Measurements from ENCODE around the gene GCH1. TPM values are rescaled to one million over a fixed set of nuclear protein-coding genes. Genes with fewer than 3 reads are reported as not detected.

Gene GCH1
- polyA plus RNA-seq, 2 donors = 8.5 TPM

DNA sequence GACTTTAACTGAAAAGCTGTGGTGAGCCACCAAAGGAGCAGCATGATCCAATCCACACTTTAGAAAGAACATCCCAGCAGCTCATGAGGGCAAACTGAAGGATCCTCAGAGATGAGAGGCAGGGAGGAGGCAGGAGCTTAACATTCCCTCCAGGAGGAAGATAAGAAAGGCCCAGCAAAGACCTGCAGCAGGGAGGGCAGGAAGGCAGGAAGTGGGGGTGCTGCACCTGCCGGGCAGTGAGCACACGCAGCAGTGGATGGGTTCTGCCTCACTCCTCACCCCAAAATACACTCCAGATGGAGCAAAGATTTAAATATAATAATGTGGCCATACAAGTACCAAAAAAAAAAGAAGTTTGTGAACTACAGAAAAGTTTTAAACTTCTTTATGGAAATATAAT lies 48.4 kb downstream of the GCH1 start:
- H3K27ac ChIP-seq (ENCODE audit: low read depth in 2 of 2, low read length in 1 of 2) = no peak overlapping the region
- no peaks in the 10 kb centered on the region for H3K27me3 ChIP-seq (ENCODE audit: control insufficient read depth in 1 of 2, insufficient read depth in 2 of 2, low read length in 2 of 2)
- WGBS, 2 donors = 45 to 54% methylated on average over 2 of the region's 2 CpGs
- H3K4me3 ChIP-seq (ENCODE audit: low read depth in 1 of 2, low read length in 2 of 2) = no peak overlapping the region
- peaks cover 0 to 4% of the 10 kb centered on the region in 2 donors for H3K36me3 ChIP-seq (ENCODE audit: control insufficient read depth in 2 of 2, insufficient read depth in 2 of 2, low read length in 1 of 2)
- H3K4me1 ChIP-seq (ENCODE audit: control insufficient read depth in 2 of 2, insufficient read depth in 2 of 2, low read length in 1 of 2) = no peaks in the 10 kb centered on the region
- no peaks in the 10 kb centered on the region for H3K9me3 ChIP-seq (ENCODE audit: control insufficient read depth in 2 of 2, insufficient read depth in 1 of 2, low read depth in 1 of 2, low read length in 1 of 2)

DNA sequence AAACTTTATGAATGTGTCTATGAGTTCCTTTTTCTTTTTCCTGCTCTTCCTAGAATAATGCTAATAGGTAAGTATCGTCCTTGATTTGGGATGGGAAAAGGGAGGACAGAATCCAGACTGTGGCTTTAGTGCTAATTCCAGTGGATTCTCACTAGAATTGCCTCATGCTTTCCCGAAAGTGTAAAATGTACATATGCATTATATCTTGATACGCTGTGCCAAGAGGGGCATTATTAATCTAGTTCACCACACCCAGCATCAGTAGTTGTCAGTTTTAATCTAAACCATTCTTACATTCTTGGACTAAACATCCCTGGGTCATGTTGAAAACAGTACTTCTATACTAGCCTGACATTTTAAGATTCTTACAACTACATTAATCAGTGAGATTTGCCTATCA lies 49.3 kb downstream of the GCH1 start:
- Histone ChIP-seq H3K27ac (ENCODE audit: low read depth in 2 of 2, low read length in 1 of 2) (no peak overlapping the region), H3K27me3 (ENCODE audit: control insufficient read depth in 1 of 2, insufficient read depth in 2 of 2, low read length in 2 of 2) (no peaks in the 10 kb centered on the region), H3K4me1 (ENCODE audit: control insufficient read depth in 2 of 2, insufficient read depth in 2 of 2, low read length in 1 of 2) (no peaks in the 10 kb centered on the region), H3K9me3 (ENCODE audit: control insufficient read depth in 2 of 2, insufficient read depth in 1 of 2, low read depth in 1 of 2, low read length in 1 of 2) (no peaks in the 10 kb centered on the region), H3K36me3 (ENCODE audit: control insufficient read depth in 2 of 2, insufficient read depth in 2 of 2, low read length in 1 of 2) (no peaks in the 10 kb centered on the region), H3K4me3 (ENCODE audit: low read depth in 1 of 2, low read length in 2 of 2) (no peak overlapping the region)
- 85 to 90% methylated on average over 3 of the region's 3 CpGs for WGBS, 2 donors

DNA sequence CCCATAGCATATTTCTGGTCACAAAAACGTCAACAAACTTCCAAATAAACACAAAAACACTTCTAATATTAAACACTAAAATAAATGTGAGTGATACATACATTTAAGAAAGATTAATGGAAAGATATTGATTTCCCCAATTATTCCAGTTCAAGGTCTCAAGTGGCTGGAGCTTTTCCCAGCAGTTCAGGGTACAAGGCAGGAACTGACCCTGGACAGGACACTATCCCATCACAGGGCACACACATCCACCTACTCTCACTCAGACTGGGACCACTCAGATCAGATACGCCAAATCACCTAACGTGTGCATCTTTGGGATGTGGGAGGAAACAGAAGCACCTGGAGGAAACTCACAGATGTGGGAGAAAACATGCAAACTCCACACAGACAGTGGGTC lies 50.4 kb downstream of the GCH1 start:
- Histone ChIP-seq H3K4me3 (ENCODE audit: low read depth in 1 of 2, low read length in 2 of 2) (no peak overlapping the region), H3K36me3 (ENCODE audit: control insufficient read depth in 2 of 2, insufficient read depth in 2 of 2, low read length in 1 of 2) (no peaks in the 10 kb centered on the region), H3K4me1 (ENCODE audit: control insufficient read depth in 2 of 2, insufficient read depth in 2 of 2, low read length in 1 of 2) (no peaks in the 10 kb centered on the region), H3K9me3 (ENCODE audit: control insufficient read depth in 2 of 2, insufficient read depth in 1 of 2, low read depth in 1 of 2, low read length in 1 of 2) (no peaks in the 10 kb centered on the region), H3K27ac (ENCODE audit: low read depth in 2 of 2, low read length in 1 of 2) (no peak overlapping the region), H3K27me3 (ENCODE audit: control insufficient read depth in 1 of 2, insufficient read depth in 2 of 2, low read length in 2 of 2) (no peaks in the 10 kb centered on the region)
- WGBS, 2 donors = 83 to 85% methylated on average over 3 of the region's 3 CpGs

DNA sequence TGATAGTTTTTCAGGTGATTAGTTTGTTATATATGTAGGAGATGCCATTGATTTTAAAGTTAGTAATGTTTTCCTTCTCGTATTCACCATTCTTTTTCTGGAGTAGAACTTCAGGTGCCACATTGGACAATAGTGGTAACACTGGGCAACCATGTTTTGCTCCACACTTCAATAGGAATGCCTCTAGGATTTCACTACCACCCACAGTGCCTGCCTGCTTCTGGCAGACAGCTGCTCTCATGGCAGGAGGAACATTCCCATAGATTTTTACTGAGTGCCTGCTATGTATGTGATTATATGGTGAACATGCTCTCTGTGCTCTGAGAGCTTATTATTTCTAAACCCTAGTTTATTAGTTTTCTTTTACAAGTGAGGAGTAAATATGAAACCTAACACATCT lies 53.7 kb downstream of the GCH1 start:
- H3K4me3 ChIP-seq (ENCODE audit: low read depth in 1 of 2, low read length in 2 of 2) = no peak overlapping the region

DNA sequence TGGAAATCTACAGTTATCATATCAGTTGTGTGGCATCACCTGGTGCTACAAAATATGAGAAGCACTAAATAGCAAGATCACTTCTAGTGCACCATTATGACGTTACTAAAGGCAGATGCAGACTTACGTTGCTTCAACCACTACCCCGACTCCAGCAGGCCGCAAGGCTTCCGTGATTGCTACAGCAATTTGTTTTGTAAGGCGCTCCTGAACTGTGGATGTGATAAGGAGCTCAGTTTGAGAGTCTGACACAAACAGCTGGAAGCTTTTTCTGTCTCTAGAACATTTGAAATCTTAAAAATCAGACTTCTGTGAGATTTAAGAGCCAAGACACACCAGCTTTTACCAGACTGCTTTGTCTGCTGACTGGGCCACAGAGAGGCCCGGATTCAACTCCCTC lies 57.0 kb downstream of the GCH1 start:
- no peak overlapping the region for H3K27ac ChIP-seq (ENCODE audit: low read depth in 2 of 2, low read length in 1 of 2)
- no peaks in the 10 kb centered on the region for H3K9me3 ChIP-seq (ENCODE audit: control insufficient read depth in 2 of 2, insufficient read depth in 1 of 2, low read depth in 1 of 2, low read length in 1 of 2)
- WGBS, 2 donors = 89 to 92% methylated on average over 7 of the region's 7 CpGs
- H3K4me3 ChIP-seq (ENCODE audit: low read depth in 1 of 2, low read length in 2 of 2) = no peak overlapping the region
- no peaks in the 10 kb centered on the region for H3K27me3 ChIP-seq (ENCODE audit: control insufficient read depth in 1 of 2, insufficient read depth in 2 of 2, low read length in 2 of 2)
- H3K36me3 ChIP-seq (ENCODE audit: control insufficient read depth in 2 of 2, insufficient read depth in 2 of 2, low read length in 1 of 2) = peaks cover 0 to 2% of the 10 kb centered on the region in 2 donors
- H3K4me1 ChIP-seq (ENCODE audit: control insufficient read depth in 2 of 2, insufficient read depth in 2 of 2, low read length in 1 of 2) = no peaks in the 10 kb centered on the region

More for the DNA sequence above, 53.7 kb downstream of the GCH1 start:
- Histone ChIP-seq H3K4me1 (ENCODE audit: control insufficient read depth in 2 of 2, insufficient read depth in 2 of 2, low read length in 1 of 2) (no peaks in the 10 kb centered on the region), H3K27ac (ENCODE audit: low read depth in 2 of 2, low read length in 1 of 2) (no peak overlapping the region), H3K27me3 (ENCODE audit: control insufficient read depth in 1 of 2, insufficient read depth in 2 of 2, low read length in 2 of 2) (no peaks in the 10 kb centered on the region), H3K9me3 (ENCODE audit: control insufficient read depth in 2 of 2, insufficient read depth in 1 of 2, low read depth in 1 of 2, low read length in 1 of 2) (no peaks in the 10 kb centered on the region), H3K36me3 (ENCODE audit: control insufficient read depth in 2 of 2, insufficient read depth in 2 of 2, low read length in 1 of 2) (peaks cover 0 to 2% of the 10 kb centered on the region in 2 donors)
- 89 to 94% methylated on average over 1 of the region's 1 CpG for WGBS, 2 donors

DNA sequence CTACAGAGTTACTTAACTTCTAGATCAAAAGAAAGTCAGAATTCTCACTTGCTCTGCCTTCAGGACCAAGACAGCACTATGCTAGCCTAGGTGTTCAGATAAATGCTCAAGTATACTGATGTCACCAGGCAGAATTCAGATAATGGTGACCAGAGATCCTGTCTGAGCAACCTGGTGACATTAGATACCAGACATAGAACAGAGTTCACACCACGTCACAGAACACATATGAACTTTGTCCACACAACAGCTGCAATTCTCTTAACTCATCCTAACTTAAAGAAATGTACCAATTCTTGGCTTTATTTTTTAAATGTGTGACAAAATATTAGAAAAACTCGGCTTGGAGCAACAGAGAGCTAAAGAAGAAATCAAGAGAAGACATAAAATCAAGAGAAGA lies 58.1 kb downstream of the GCH1 start:
- Histone ChIP-seq H3K4me3 (ENCODE audit: low read depth in 1 of 2, low read length in 2 of 2) (no peak overlapping the region), H3K27me3 (ENCODE audit: control insufficient read depth in 1 of 2, insufficient read depth in 2 of 2, low read length in 2 of 2) (no peaks in the 10 kb centered on the region), H3K27ac (ENCODE audit: low read depth in 2 of 2, low read length in 1 of 2) (no peak overlapping the region), H3K4me1 (ENCODE audit: control insufficient read depth in 2 of 2, insufficient read depth in 2 of 2, low read length in 1 of 2) (no peaks in the 10 kb centered on the region), H3K9me3 (ENCODE audit: control insufficient read depth in 2 of 2, insufficient read depth in 1 of 2, low read depth in 1 of 2, low read length in 1 of 2) (no peaks in the 10 kb centered on the region), H3K36me3 (ENCODE audit: control insufficient read depth in 2 of 2, insufficient read depth in 2 of 2, low read length in 1 of 2) (peaks cover 2% of the 10 kb centered on the region in 2 donors)
- WGBS, 2 donors = 86 to 97% methylated on average over 2 of the region's 2 CpGs

DNA sequence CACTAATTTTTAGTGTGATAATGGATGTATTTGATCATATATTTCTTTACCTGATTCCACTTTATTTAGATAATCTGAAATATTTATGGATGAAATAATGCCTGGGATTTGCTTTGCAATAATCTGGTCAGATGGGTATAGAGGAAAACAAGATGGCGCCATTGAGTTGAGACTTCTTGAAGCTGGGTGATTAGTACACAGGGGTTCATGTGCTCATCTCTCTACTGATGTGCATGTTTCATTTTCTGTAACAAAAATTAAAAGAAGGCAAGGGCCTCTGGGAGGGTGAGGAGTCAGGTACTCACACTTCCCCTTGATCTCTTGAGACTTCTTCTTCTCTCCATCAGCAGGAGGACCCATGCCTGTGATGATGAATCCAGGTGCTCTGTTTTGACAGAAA lies 61.8 kb downstream of the GCH1 start:
- H3K36me3 ChIP-seq (ENCODE audit: control insufficient read depth in 2 of 2, insufficient read depth in 2 of 2, low read length in 1 of 2) = peaks cover under 1 to 2% of the 10 kb centered on the region in 2 donors
- H3K27me3 ChIP-seq (ENCODE audit: control insufficient read depth in 1 of 2, insufficient read depth in 2 of 2, low read length in 2 of 2) = no peaks in the 10 kb centered on the region
- H3K9me3 ChIP-seq (ENCODE audit: control insufficient read depth in 2 of 2, insufficient read depth in 1 of 2, low read depth in 1 of 2, low read length in 1 of 2) = no peaks in the 10 kb centered on the region
- H3K27ac ChIP-seq (ENCODE audit: low read depth in 2 of 2, low read length in 1 of 2) = no peak overlapping the region
- no peaks in the 10 kb centered on the region for H3K4me1 ChIP-seq (ENCODE audit: control insufficient read depth in 2 of 2, insufficient read depth in 2 of 2, low read length in 1 of 2)
- no peak overlapping the region for H3K4me3 ChIP-seq (ENCODE audit: low read depth in 1 of 2, low read length in 2 of 2)
- WGBS, 2 donors = 99 to 100% methylated on average over 1 of the region's 1 CpG

DNA sequence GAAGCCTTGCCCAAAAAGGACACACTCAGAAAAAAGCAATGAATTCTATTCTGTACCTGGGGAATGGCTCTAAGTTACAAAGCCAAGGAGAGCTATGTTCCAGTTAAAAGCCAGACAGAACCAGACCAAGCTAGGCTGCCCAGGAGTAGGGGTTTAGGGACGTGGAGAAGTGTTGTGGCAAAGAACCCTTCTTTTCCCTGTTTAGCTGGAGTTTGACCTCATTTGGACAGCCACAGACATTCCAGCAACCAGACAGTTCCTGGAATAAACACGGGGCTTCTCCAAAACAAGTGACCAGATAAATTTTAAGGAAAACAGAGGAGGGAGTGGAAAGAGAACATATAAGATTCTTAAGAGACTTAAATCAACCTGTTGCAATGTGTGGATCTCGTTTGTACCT lies 62.3 kb downstream of the GCH1 start:
- Histone ChIP-seq H3K27me3 (ENCODE audit: control insufficient read depth in 1 of 2, insufficient read depth in 2 of 2, low read length in 2 of 2) (no peaks in the 10 kb centered on the region), H3K4me3 (ENCODE audit: low read depth in 1 of 2, low read length in 2 of 2) (no peak overlapping the region), H3K9me3 (ENCODE audit: control insufficient read depth in 2 of 2, insufficient read depth in 1 of 2, low read depth in 1 of 2, low read length in 1 of 2) (no peaks in the 10 kb centered on the region), H3K4me1 (ENCODE audit: control insufficient read depth in 2 of 2, insufficient read depth in 2 of 2, low read length in 1 of 2) (no peaks in the 10 kb centered on the region), H3K27ac (ENCODE audit: low read depth in 2 of 2, low read length in 1 of 2) (no peak overlapping the region), H3K36me3 (ENCODE audit: control insufficient read depth in 2 of 2, insufficient read depth in 2 of 2, low read length in 1 of 2) (peaks cover 0 to 2% of the 10 kb centered on the region in 2 donors)
- WGBS, 2 donors = 80 to 84% methylated on average over 3 of the region's 3 CpGs

DNA sequence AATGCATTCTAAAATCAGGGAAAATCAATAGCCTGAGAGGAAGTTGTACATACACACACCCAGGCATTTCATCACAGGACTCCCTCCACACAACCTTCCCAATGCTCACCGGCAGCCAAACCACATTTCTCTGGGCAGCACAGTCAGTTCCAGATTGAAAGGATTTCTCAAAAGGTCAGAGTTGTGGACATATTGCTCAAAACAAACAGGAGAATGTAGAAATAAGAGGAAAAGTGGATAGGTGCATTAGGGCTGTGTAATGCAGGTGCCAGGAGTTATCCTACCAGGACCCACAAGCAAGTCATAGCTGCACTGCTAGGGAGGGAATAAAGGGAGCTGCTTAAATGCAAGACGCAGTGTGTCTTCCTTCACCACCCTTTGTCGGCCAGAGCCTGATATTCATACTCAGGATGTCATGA lies 62.9 kb downstream of the GCH1 start:
- Histone ChIP-seq H3K27ac (ENCODE audit: low read depth in 2 of 2, low read length in 1 of 2) (no peak overlapping the region), H3K4me3 (ENCODE audit: low read depth in 1 of 2, low read length in 2 of 2) (no peak overlapping the region)
- WGBS, 2 donors = 37 to 53% methylated on average over 3 of the region's 3 CpGs

DNA sequence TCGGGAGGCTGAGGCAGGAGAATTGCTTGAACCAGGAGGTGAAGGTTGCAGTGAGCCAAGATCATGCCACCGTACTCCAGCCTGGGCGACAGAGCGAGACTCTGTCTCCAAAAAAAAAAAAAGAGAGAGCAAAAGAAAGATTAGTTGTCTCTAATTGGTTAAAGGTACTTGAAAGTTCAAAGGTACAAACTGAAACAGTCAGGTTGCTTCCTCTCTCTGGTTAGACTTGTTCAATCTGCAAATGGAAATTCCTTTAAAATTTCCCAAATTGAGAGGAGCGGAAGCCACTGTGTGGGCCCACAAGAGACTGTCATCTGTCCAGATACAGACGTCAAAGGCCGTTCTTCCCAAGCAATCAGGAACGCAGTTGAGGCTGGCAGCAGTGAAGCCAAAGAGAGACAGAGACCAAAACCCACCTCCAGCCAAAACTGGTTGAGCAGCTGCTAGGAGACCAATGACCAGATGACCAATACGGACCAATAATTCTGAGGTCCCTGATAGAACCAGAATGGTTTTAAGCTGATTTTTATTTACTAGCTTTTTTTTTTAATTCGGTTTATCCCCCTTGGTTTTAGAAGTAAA lies 63.6 kb downstream of the GCH1 start:
- peaks cover 0 to 2% of the 10 kb centered on the region in 2 donors for H3K36me3 ChIP-seq (ENCODE audit: control insufficient read depth in 2 of 2, insufficient read depth in 2 of 2, low read length in 1 of 2)
- H3K9me3 ChIP-seq (ENCODE audit: control insufficient read depth in 2 of 2, insufficient read depth in 1 of 2, low read depth in 1 of 2, low read length in 1 of 2) = no peaks in the 10 kb centered on the region
- no peaks in the 10 kb centered on the region for H3K27me3 ChIP-seq (ENCODE audit: control insufficient read depth in 1 of 2, insufficient read depth in 2 of 2, low read length in 2 of 2)
- 89 to 96% methylated on average over 10 of the region's 10 CpGs for WGBS, 2 donors
- H3K4me1 ChIP-seq (ENCODE audit: control insufficient read depth in 2 of 2, insufficient read depth in 2 of 2, low read length in 1 of 2) = no peaks in the 10 kb centered on the region
- no peak overlapping the region for H3K27ac ChIP-seq (ENCODE audit: low read depth in 2 of 2, low read length in 1 of 2)
- no peak overlapping the region for H3K4me3 ChIP-seq (ENCODE audit: low read depth in 1 of 2, low read length in 2 of 2)

More for the DNA sequence above, 62.9 kb downstream of the GCH1 start:
- Histone ChIP-seq H3K9me3 (ENCODE audit: control insufficient read depth in 2 of 2, insufficient read depth in 1 of 2, low read depth in 1 of 2, low read length in 1 of 2) (no peaks in the 10 kb centered on the region), H3K36me3 (ENCODE audit: control insufficient read depth in 2 of 2, insufficient read depth in 2 of 2, low read length in 1 of 2) (peaks cover 0 to 2% of the 10 kb centered on the region in 2 donors), H3K27me3 (ENCODE audit: control insufficient read depth in 1 of 2, insufficient read depth in 2 of 2, low read length in 2 of 2) (no peaks in the 10 kb centered on the region), H3K4me1 (ENCODE audit: control insufficient read depth in 2 of 2, insufficient read depth in 2 of 2, low read length in 1 of 2) (no peaks in the 10 kb centered on the region)
